Nephron progenitor cell (in vitro differentiated cells): ENCODE data around the gene NR4A1.

Experiments used
- DNase-seq: peaks from one replicate; pipeline ENCODE4 v3.0.0; 2021
- H3K27ac Mint-ChIP-seq: 2 replicates; pipeline ENCODE4 v1.8.0; 2021; ENCODE audit warnings: mild to moderate bottlenecking, moderate library complexity, mixed read lengths
- H3K27me3 Mint-ChIP-seq: 2 replicates; pipeline ENCODE4 v1.8.0; 2021; ENCODE audit warnings: mild to moderate bottlenecking, low read depth, mixed read lengths; ENCODE audit not compliant: poor library complexity
- H3K36me3 Mint-ChIP-seq: 2 replicates; pipeline ENCODE4 v1.8.0; 2021; ENCODE audit warnings: low read depth, mixed read lengths
- H3K4me1 Mint-ChIP-seq: 2 replicates; pipeline ENCODE4 v1.8.0; 2021; ENCODE audit warnings: mixed read lengths
- H3K4me3 Mint-ChIP-seq: 2 replicates; pipeline ENCODE4 v1.8.0; 2021; ENCODE audit warnings: mild to moderate bottlenecking, moderate library complexity, mixed read lengths
- H3K9me3 Mint-ChIP-seq: 2 replicates; pipeline ENCODE4 v1.8.0; 2021; ENCODE audit warnings: mild to moderate bottlenecking, moderate library complexity, mixed read lengths
- TF ChIP-seq, protein P1 (sequence below): fragments of 200-600 bp; sonication (generic); IDR thresholded peaks from 2 replicates; pipeline ENCODE4 v1.5.0; 2021; ENCODE audit warnings: antibody characterized with exemption

The NR4A1 gene

DNA sequence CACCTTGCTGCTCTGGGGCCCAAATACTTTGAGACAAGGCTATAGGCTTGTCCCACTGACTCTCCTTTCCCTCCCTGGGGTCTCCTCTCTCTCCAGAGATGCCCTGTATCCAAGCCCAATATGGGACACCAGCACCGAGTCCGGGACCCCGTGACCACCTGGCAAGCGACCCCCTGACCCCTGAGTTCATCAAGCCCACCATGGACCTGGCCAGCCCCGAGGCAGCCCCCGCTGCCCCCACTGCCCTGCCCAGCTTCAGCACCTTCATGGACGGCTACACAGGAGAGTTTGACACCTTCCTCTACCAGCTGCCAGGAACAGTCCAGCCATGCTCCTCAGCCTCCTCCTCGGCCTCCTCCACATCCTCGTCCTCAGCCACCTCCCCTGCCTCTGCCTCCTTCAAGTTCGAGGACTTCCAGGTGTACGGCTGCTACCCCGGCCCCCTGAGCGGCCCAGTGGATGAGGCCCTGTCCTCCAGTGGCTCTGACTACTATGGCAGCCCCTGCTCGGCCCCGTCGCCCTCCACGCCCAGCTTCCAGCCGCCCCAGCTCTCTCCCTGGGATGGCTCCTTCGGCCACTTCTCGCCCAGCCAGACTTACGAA, 3.1 kb downstream of the NR4A1 start:
- DNase-seq: no peak
- Mint-ChIP-seq H3K9me3 (no peaks in the 10 kb centered on the region), H3K4me3 (no peak overlapping the region), H3K36me3 (no peaks in the 10 kb centered on the region), H3K27me3 (peaks cover 16% of the 10 kb centered on the region), H3K27ac (no peak overlapping the region), H3K4me1 (peaks cover 28% of the 10 kb centered on the region)
- TF ChIP-seq, protein P1, sequence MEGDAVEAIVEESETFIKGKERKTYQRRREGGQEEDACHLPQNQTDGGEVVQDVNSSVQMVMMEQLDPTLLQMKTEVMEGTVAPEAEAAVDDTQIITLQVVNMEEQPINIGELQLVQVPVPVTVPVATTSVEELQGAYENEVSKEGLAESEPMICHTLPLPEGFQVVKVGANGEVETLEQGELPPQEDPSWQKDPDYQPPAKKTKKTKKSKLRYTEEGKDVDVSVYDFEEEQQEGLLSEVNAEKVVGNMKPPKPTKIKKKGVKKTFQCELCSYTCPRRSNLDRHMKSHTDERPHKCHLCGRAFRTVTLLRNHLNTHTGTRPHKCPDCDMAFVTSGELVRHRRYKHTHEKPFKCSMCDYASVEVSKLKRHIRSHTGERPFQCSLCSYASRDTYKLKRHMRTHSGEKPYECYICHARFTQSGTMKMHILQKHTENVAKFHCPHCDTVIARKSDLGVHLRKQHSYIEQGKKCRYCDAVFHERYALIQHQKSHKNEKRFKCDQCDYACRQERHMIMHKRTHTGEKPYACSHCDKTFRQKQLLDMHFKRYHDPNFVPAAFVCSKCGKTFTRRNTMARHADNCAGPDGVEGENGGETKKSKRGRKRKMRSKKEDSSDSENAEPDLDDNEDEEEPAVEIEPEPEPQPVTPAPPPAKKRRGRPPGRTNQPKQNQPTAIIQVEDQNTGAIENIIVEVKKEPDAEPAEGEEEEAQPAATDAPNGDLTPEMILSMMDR: no peak

DNA sequence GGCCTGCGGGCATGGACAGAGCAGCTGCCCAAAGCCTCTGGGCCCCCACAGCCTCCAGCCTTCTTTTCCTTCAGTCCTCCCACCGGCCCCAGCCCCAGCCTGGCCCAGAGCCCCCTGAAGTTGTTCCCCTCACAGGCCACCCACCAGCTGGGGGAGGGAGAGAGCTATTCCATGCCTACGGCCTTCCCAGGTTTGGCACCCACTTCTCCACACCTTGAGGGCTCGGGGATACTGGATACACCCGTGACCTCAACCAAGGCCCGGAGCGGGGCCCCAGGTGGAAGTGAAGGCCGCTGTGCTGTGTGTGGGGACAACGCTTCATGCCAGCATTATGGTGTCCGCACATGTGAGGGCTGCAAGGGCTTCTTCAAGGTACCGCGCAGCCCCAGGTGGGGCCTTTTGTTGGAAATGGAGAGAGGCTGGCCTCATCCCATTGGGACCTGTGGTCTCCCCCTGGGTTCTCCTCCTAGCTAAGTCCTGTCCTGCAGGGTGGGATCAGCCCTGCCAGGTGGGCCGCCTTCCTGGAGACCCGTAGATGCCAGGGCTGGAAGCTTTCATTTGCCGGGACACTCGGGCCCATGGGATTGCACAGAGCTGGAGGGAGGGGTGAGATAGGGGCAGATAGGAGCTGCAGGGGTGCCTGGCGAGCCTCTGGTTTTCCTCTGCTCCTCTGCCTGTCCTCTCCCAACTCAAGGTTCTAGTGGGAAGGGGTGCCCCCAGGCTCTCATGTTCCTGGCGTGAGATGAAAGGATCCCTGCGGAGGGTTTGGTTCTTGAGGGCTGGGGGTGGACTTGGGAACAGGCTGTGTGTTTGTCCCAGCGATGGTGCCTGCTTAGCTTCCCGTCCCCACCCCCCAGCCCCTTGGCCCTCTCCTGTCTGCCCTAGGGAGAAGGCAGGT, 3.8 kb downstream of the NR4A1 start:
- Mint-ChIP-seq H3K4me3 (no peak overlapping the region), H3K27me3 (peaks cover 8% of the 10 kb centered on the region), H3K36me3 (no peaks in the 10 kb centered on the region), H3K4me1 (peaks cover 21% of the 10 kb centered on the region), H3K9me3 (no peaks in the 10 kb centered on the region), H3K27ac (no peak overlapping the region)
- DNase-seq: no peak
- TF ChIP-seq, protein P1: no peak

DNA sequence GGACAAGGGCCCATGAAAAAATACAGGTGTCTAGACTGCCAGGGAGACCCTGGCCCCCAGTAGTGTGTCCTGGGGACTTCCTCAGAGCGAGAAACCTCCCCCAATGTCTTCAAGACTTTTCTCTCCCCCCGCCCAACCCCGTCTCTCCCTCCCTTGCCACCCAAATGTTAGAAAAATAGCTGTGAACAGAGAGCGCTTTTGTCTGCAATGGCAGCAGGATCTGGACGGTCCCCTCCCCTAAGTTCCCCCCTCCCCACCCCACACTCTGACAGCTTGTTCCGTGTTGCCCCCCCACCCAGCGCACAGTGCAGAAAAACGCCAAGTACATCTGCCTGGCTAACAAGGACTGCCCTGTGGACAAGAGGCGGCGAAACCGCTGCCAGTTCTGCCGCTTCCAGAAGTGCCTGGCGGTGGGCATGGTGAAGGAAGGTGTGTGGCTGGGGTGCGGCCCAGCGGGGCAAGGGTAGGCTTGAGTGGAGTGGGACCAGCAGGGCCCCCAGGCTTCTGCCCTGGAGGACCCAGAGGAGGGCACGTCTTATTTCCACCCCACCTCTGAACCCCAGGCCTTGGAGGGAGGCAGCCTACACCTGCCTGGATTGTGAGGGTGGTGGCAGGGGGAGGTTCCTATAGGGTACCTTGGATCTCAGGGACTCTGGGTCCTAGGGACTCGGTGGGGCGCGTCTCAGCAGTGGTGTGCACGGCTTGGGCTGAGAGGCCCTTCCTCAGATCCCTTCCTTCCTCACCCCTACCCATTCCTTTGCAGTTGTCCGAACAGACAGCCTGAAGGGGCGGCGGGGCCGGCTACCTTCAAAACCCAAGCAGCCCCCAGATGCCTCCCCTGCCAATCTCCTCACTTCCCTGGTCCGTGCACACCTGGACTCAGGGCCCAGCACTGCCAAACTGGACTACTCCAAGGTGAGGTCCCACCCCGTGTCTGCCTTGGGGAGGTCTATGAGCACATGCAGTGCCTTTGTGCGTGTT, 4.8 kb downstream of the NR4A1 start:
- TF ChIP-seq, protein P1: no peak
- DNase-seq: no peak
- no peaks in the 10 kb centered on the region for H3K36me3 Mint-ChIP-seq
- H3K27me3 Mint-ChIP-seq: peaks cover 4% of the 10 kb centered on the region
- no peak overlapping the region for H3K4me3 Mint-ChIP-seq
- no peaks in the 10 kb centered on the region for H3K9me3 Mint-ChIP-seq
- H3K27ac Mint-ChIP-seq: no peak overlapping the region
- peaks cover 16% of the 10 kb centered on the region for H3K4me1 Mint-ChIP-seq

DNA sequence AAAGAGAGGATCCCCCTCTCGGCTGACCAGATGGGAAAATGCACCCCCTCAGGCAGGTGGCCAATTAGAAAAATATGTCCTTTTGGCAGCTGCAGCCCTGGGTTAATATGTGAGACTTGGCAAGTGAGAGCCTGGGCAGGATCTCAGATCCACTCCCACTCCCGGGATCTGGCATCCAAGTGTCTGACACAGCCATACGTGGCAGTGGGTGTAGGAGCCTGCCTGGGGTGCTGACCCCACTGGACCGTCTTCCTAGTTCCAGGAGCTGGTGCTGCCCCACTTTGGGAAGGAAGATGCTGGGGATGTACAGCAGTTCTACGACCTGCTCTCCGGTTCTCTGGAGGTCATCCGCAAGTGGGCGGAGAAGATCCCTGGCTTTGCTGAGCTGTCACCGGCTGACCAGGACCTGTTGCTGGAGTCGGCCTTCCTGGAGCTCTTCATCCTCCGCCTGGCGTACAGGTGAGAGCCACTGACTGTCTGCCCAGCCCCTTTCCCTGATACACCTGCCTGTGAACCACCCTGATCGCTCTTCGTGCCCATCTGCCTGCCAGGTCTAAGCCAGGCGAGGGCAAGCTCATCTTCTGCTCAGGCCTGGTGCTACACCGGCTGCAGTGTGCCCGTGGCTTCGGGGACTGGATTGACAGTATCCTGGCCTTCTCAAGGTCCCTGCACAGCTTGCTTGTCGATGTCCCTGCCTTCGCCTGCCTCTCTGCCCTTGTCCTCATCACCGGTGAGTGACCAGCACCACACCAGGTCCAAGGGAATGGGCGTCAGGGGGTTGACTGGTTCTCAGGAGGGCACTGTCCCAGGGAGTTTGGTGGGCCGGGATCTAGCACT, 5.8 kb downstream of the NR4A1 start:
- TF ChIP-seq, protein P1: no peak
- Mint-ChIP-seq H3K9me3 (no peaks in the 10 kb centered on the region), H3K27me3 (peaks cover 4% of the 10 kb centered on the region), H3K27ac (no peak overlapping the region), H3K4me3 (no peak overlapping the region), H3K36me3 (no peaks in the 10 kb centered on the region), H3K4me1 (peaks cover 7% of the 10 kb centered on the region)
- DNase-seq: no peak
